ENCODE measurements around the gene GNL3.
A peak's percentile ranks its signal among the peaks of the same experiment; 100 is the strongest.
"Not testable (repeated sequence)": the region's sequence is repeated elsewhere in the genome, so short reads cannot be mapped to it uniquely, and the experiment has no call there.

Gene GNL3

GRCh38 chr3:52685709-52686691 lies at the start of gene GNL3, which contains the start of gene PBRM1:
Gene GNL3 (plus strand): TSS chr3:52686032. CDS start chr3:52686093, 61 bp downstream.
Gene PBRM1 (minus strand): TSS chr3:52685913.
- DNase-seq, result peak; percentile 96

DNA sequence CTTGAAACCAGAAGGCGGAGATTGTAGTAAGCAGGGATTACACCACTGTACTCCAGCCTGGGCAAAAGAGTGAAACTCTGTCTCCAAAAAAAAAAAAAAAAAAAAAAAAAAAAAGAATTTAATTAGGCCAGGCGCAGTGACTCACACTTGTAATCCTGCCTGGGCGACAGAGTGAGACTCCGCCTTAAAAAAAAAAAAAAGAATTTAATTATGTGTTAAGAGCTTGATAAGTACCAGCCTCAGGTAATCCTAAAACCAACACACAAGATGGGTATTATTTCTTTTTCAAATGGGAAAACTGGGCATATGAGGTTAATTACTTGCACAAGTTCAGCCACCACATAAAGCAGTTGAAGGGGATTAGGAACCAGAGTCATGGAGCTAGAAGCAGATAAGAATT lies 49.2 kb upstream of the GNL3 start:
- DNase-seq, result no peak

DNA sequence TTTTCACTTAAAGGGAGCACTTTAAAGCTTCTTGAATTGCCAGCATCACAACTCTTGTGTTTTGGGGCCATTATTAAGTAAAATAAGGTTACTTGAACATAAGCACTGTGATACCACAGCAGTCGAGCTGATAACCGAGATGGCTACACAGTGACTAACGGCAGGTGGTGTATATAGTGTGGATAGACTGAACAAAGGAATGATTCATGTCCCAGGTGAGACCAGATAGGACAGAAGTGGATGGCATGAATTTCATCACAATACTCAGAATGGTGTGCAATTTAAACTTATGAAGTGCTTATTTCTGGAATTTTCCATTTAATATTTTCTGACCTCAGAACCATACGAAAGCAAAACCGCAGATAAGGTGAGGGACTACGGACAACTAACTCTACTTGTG lies 40.3 kb upstream of the GNL3 start:
- no peak for DNase-seq

DNA sequence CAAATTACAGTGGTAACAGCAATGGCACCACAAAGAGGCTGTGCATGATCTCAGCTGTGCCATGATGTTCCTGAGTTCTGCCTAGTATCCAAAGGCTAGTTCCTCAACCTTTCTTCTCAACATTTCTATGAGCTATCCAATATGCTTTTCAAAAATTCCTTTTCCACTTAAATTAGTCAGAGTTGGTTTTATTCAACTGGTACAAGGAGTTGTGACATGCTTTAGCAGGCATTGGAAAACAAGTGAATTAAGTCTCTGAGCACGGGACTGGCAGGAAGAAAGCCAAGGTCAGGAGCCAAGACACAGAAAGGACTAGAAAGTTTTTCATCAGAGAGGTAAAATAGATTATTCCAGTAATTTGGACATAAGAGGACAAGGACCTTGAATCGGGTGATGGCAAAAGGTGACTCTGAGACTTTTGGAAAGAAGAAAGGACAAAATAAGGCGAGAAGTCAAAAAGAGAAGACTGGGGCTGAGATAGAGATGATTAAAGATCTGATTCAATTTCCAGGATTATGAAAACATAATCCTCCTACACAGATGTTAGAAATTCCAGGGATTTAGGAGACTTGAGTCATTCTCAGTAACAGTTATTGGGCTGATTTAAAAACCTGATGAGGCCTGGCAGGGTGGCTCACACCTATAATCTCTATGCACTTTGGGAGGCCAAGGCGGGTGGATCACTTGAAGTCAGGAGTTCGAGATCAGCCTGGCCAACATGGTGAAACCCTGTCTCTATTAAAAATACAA lies 36.2 kb upstream of the GNL3 start:
- DNase-seq, result no peak

- no peak for DNase-seq
These were observed 35.4 kb upstream of the GNL3 start for GRCh38 chr3:52650439-52650838.

- no peak for DNase-seq
These were observed 34.2 kb upstream of the GNL3 start for GRCh38 chr3:52651592-52651991.

DNA sequence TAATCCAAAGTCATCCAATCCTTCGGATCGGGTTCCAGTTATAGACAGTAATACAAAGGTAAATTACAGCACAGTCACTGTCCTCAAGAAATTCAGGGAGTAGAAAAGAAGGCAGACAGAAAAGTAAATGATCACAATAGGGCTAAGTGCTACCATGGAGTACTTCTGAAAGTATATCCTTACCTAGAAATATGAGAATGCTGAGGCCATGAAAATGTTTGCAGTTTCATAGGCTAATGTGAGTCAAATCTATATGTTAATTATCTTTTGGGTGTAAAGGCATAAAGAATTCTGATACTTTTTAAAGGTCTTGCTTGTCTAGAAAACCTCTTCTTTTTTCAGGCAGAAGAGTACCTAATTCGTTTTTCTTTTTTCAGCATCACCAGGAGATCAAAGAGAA lies 29.9 kb upstream of the GNL3 start:
- DNase-seq, result no peak

DNA sequence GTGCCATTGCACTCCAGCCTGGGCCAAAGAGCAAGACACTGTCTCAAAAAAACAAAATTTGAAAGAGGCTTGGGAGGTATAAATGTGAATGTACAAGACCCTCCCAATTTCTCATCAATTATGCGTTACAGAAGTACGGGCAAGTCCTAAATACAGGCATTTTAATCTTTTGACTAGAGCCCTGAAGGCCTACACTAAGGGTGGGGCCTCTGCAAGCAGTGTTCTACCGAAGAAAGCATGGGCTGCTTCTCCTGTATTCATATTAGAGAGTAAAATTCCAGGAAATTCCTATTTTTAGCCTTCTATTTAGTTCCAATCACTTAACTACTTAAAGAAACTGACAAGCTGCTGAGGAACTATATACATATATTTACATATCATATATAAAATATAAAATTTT lies 25.8 kb upstream of the GNL3 start:
- DNase-seq, result no peak

- no peak for DNase-seq
These were observed 22.7 kb upstream of the GNL3 start for GRCh38 chr3:52663098-52663497.

- DNase-seq, result peak; percentile 37
These were observed 15.0 kb upstream of the GNL3 start for GRCh38 chr3:52670621-52671521.

- DNase-seq, result no peak
These were observed 14.2 kb upstream of the GNL3 start for GRCh38 chr3:52671676-52672075.

DNA sequence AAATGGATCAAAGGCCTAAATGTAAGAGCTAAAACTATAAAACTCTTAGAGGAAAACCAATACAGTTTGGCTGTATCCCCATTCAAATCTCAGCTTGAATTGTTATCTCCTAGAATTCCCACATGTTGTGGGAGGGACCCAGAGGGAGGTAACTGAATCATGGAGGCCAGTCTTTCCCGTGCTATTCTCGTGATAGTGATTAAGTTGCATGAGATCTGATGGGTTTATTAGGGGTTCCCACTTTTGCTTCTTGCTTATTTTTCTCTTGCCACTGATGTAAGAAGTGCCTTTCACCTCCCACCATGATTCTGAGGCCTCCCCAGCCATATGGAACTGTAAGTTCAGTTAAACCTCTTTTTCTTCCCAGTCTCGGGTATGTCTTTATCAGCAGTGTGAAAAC lies 9.6 kb upstream of the GNL3 start:
- not testable (repeated sequence) for DNase-seq

DNA sequence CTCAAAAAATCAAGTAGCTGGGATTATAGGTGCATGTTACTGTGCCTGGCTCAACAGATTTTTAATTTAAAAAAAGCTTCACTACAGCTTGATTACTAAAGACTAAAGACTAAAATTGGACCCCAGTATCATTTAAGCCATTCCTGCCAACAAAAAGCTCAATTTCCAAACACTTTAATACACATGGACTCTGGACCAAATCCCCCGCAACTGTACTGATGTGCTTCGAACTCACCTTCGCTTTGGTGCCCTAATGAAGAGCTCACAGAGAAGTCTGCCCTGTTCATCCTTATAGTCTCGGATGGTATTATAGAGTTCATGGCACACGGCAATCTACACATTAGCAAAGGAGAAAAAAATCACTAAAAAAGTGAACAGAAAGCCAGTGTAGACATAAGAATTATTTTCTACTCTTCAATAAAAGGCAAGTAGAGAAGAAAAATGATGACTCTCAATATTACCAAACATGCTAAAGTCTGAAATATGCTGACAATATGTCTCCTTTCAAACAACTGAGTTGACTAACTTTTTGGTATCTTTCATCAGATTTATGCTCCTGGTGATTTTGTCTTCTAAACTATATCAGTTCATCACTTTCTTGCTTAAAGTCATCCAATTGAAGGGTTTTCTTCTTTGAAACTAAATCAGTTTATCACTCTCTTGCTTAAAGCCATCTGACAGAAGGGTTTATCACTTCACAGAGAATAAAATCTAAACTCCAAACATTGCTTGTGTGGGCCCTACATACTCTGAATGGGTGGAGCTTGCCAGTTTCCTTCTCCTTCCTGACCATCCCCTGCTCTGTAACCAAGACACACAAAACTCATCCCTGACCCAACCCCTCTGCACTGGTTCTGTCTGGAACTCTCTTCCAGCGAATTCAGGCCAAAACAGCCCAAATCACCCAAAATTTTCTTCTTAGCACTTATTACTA lies 7.3 kb upstream of the GNL3 start:
- no peak for DNase-seq

- DNase-seq, result no peak
These were observed 6.7 kb upstream of the GNL3 start for GRCh38 chr3:52679199-52679538.

- DNase-seq, result no peak
These were observed 6.0 kb upstream of the GNL3 start for GRCh38 chr3:52679811-52680210.

DNA sequence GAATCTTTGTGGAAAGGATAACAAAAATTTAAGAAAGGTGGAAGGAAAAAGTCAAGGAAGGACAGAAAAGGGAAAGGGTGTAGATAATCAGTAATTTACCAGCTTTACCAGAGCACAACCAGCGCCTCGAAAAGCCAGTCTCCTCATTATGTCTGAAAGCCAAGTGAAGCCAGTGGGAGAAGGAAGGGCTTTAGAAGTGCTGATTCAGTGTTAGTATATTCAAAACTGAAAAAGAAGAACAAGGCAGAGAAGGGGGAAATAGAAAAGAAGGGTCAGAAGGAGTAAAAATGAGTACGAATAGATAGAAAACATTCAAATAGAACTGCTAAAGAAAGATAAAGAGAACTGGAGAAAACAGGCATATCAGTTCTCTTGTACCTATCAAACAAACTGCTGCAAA lies 4.2 kb upstream of the GNL3 start:
- DNase-seq, result no peak

DNA sequence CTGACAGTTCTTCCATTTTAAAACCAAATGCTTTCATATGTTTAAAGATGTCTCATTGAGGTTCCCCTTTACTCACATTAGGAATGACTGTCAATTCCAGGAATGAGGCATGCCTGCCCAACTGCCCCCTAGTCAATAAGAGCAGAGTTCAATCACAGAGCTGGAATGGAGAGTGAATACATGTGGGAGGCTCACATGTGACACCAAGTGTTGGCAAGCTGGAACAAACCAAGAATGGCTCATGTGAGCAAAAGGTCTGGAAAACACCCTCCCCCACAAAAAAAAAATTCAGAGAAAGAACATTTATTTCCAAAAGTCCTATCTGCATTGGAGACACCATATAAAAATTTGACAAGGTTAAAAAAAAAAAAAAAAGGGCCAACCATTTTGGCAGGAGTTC lies 3.8 kb upstream of the GNL3 start:
- DNase-seq, result no peak

GRCh38 chr3:52683611-52684010 lies 2.2 kb upstream of the GNL3 start:
- no peak for DNase-seq

GRCh38 chr3:52684184-52684583 lies 1.6 kb upstream of the GNL3 start:
- no peak for DNase-seq

DNA sequence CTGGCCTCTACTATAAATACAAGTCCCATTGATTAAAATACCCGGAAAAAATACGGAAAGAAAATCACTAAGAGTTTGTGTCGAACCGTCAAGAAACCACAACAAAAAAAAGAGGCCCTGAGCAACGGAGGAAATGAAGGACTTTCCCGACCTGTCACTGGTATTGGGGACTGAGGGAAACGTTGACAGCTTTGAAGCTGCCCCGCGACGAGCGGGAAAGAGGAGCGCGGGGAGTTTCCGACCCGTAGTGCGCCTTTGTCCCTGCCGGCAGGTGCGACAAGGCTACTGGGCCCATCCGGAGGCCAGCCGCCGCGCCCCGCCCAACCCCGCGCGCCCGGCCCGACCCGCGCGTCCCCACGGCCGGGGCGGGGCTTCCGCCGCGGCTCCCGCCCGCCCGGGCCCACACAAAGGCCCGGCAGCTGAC lies 535 bp upstream of the GNL3 start:
- DNase-seq, result no peak

DNA sequence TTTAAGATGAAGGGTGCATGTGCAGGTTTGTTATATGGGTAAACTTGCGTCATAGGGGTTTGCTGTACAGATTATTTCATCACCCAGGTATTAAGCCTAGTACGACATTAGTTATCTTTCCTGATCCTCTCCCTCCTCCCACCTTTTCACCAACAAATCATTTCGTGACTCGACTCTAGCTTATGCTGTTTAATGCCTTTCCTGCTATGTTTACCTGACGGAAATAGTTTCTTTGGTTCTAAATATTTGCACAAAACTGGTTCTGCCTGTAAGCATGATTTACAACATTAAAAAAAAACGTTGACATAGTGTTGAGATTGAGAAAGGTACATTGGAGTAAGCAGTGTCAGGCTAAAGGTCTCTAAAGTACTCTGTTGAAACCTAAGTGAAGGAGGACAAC lies 2.4 kb downstream of the GNL3 start:
- no peak for DNase-seq

- no peak for DNase-seq
These were observed 3.3 kb downstream of the GNL3 start for GRCh38 chr3:52689151-52689550.

Data from femur (tissue), 1 donor.